Activated T-cell treated with anti-CD3 and anti-CD28 coated beads for 48 hours (primary cell): ENCODE measurements around the gene RFNG.

Experiments
- DNase-seq: peaks from one replicate; pipeline ENCODE4 v3.0.0-alpha.2; 2020; ENCODE audit warnings: low read depth

The RFNG gene

DNA sequence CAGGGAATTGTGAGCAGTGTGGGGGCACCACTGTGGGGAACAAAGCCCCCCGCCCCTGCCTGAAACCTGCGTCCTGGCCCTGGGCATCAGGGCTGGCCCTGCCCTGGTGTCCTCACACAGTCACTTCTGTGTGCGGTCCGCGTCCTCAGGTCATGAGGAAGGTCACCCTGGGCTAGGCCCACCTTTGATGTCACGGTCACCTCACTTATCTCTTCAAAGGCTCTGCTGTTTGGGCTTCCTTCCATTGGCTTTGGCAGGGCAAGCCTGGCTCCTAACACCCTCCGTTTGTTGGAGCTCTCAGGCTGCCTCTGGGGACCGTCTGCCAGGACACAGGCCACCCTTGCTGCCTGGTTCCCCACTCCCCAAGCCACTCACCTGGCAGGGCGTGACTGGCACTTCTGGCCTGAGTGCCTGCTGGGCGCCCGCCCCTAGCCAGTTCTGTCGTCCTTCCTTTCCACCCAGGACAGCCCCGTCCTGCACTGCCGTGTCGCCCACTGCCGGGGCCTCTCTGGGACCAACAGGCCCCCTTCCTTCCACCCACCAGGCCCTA lies 37.8 kb downstream of the RFNG start:
- DNase-seq, result no peak

DNA sequence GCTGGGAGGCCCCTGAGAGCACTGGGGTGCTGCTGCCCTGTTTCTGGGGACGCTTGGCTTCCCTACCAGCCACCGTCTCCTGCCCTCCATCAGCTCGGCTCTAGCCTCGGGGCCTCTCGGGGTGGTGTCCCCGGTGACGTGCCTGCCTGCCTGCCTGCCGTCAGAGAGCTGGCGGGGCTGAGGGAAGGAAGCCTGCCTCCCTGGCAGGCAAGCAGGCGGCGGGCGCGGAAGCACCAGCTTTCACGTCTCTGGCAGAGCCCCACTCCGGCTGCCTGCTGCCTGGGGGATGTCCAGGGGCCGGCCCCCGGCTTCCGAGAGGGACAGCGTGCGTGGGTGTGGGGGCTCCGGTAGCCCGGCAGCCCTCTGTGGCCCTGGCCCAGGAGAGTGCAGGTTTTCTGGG lies 38.3 kb downstream of the RFNG start:
- DNase-seq, result no peak

DNA sequence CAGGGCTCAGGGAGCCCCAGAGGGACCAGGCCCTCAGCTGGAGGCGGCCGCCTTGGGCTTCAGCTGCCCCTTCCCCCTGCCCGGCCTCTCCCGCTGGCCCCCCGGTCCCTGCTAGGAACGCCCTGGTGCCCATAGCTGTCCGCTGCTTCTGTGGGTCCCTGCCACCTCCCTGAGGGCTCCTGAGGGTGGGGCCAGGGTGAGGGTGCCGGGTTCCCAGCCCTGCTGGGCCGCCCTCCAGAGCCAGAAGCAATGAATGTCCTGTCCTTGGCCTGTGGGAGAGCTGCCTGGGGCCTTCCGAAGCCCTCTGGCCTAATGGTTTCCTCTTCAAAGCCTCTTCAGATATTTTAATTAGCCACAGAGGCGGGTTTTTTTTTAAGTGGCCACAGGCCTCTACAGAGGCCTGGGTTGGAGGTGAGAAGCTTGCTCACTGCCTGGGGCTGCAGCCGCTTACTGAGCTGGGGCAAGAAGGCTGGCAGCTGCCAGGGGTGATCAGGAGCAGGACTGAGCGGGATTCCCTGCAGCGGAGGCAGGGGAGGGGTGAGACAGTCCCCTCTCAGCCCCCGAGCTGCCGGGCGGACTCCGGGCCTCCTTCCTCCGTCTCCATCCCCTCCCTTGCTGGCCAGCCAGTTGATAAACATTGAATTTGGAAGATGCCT lies 38.8 kb downstream of the RFNG start:
- no peak for DNase-seq

DNA sequence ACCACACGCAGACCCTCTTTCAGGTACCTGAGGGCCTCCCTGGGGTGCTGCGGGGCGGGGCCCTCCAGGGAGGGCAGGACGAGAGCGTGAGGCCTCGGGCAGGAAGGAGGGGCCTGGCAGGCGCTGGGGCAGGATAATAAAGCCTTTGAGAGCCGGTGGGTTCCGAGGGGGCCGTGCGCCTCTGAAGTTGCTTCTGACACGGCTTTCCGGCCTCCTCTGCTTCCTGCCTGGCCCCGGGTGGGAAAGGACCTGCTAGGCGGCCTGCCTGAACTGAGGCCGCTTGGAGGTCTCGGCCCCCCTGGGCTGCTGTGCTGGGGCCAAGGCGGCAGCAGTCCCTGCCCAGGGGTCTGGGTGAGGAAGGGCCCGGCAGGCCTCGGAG lies 39.4 kb downstream of the RFNG start:
- no peak for DNase-seq

DNA sequence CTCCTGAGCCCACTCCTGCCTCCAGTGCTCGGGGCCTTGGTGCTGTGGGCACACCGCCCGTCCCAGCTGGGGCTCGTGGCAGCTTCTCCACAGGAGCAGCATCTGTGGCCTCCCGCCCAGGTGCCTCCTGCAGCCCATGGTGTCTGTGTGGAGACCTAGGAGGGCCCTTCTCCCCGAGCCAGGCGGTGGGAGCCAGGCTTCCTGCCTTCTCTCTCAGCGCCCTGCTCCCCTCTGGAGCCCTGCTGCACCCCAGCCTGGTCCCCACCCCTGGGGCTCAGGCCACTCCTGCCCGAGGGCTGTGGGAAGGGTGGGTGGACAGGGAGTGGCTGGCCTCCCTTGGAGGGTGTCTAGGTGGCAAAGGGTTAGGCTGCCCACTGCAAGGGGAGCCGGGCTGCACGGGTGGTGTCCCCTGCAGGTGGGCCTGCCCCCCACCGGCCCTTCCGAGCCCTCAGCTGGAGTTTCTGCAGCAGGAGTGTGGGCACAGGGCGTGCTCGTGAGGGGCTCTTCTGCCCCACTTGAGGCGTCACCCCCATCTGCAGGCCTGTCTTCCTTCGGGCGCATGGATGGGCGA lies 39.9 kb downstream of the RFNG start:
- no peak for DNase-seq

DNA sequence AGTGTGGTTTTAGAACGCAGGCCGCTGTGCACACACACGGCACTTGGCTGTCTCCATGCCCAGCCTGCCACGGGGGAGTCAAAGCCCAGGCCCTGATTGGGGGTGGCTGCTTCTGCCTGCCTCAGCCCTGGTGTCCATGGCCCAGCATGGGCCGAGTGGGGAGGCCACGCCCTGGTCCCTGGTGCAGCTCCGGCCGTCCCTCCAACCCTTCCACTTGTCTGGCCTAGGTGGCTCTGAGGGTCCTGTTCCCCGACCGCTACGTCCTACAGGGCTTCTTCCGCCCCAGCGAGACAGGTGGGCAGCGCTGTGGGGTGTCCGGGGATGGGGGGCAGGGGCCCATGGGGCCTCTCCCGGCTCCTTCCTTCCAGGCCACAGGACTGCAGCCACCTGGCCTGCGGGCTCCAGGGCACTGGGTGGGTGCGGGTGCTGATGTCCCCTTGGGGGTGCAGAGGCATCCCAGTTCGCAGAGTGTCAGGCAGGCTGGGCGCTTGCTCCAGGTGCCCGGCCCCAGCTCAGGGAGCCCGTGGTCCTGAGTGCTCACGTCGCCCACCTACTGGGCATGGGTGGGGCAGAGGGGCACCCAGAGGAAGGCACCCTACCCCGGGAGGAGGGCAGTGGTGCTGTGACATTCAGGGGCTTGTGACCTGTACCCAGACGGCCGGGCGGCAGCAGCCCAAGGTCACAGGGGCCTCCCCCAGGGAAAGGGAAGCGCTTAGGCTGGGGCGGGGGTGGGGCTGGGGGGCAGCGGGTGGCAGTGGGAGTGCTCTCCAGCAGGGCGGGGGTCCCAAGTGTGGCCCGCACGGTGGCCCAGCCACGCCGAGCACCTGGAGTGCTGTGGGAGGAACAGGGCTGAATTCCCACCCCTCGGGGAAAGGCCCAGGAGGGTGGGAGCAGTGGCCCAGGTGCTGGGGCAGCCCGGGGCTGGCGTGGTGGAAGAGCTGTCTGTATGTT lies 40.8 kb downstream of the RFNG start:
- DNase-seq, result no peak

DNA sequence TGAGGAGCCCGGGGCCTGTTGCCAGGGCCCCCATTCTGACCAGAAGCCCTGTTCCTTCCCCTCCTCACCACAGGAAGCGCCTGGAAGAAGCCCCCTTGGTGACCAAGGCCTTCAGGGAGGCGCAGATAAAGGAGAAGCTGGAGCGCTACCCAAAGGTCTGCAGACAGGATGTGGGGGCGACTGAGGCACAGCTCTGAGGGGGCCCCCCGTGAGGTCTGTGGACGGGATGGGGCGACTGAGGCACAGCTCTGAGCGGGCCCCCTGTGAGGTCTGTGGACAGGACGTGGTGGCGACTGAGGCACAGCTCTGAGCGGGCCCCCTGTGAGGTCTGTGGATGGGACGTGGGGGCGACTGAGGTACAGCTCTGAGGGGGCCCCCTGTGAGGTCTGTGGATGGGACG lies 42.2 kb downstream of the RFNG start:
- no peak for DNase-seq

DNA sequence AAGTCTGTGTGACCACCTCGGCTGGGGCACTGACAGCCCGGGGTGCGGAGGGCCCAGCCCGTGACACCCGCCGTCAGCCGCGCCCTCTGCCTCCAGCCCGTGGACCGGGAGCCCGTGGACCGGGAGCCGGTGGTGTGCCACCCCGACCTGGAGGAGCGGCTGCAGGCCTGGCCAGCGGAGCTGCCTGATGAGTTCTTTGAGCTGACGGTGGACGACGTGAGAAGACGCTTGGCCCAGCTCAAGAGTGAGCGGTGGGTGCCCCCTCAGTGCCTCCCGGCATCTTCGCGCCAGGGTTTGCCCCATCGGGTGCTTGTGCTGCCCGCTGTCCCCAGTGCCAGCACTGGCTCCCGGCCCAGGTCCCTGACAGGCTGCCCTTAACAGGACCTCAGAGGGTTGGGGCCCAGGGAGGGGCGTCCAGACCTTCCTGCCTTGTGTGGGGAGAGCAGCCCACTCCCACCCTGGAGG lies 42.6 kb downstream of the RFNG start:
- no peak for DNase-seq

DNA sequence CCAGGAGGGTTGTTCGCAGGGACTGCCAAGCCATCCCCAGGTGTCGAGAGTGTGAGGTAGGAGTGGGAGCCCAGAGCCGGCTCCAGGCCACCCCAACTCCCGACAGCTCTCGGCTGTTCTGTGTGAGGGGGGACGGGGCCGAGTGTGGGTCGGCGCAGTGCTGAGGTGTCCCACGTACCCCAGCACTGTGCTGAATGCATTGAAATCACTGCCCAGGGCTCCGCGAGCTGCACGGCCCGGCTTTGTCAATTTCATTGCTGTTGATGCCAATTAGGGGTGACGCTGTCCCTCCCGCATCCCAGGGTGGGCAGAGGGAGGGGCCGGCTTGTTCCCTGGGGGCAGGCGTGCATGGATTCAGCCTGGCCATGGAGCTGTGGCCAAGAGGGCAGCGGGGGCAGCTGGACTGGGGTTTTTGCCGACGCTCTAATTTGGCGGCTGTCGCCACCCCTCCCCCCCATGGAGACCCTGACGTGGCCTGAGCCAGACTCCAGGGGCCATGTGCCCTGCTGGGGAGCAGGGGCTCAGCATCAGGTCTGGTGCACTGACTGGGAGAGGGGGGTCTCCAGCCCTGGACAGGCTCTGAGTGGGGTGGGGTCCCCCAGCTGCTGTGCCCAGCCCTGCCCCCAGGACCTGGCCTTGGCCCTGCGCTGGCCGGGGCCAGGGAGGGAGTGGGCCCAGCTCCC lies 43.2 kb downstream of the RFNG start:
- no peak for DNase-seq

DNA sequence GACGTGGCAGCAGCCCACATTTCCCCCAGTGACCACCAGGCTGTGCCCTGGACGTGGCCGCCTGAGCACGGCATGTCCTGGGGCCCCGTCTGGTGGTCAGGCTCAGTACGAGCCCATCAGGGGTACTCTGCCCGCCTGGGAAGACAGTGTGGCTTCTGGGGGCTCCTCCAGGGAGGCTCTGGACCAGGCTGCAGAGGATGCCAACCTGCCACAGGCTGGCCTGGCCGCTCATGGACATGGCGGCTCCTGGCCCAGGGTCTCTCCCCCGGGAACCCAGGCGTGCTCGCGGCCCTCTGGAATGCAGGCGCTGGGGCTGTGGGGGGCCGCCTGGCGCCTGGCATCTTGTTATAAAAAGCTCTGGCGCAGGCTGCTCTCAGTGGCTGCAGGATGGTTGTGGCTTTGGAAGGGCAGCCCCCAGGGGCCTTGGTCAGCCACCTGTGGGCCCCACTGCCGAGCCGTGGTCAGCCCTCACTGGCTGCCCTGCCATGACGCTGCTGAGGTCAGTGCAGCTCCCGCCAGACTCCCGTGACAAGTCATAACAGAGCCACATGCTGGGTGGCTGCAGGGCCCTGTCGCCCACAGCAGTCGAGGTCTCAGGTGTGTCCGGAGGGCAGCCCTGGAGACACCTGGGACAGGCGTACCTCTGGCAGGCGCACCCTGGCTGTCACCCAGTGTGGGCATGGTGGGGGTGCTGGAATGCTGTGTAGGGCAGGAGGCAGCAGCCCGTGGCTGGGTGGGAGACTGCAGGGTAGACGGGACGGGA lies 43.9 kb downstream of the RFNG start:
- DNase-seq, result no peak

DNA sequence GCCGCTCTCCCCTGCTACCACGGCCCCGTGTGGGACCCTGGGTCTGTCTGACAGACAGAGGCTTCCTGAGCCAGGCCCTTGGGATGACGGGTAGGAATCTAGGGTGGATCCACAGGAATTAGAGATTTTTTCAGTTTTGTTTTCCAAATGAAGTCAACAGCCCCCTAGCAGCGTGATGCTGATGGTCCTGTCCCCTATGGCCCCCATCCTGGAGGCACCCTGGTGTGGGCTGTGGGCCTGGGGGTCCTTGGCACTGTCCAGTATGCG lies 44.5 kb downstream of the RFNG start:
- no peak for DNase-seq

DNA sequence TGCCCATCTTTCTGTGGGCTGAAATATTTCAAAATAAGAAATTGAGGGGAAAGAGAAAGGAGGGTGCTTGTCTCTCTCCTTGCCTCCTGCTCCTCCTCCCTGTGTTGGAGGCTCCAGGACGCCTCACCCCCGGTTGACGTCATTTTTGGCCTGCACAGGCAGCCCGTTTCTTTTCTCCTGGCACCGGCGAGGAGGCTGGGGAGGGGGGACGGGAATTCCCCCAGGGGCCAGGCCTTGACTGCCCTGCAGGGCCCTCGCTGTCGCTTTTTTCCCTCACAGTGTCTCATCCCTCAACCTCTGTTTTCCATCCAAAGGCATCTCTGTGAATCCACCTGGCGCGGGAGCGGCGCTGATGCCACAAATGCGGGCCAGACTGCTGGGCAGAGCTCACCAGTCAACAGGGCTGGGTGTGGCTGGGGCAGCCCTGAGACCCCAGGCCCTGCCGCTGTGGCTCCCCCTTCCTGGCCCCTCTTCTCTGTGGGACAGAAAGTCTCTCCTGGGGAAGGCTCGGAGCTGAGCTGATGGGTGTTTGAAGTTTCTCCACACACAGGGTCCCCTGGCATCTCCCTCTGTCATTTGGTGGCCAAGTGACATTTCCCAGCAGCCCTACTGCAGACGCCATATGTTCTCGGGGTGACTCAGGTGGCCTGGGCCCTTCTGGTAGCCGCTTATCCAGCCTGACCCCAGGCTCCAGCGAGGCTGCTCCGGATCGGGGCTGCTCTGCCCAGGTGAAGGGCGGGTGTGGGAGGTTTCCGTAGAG lies 45.0 kb downstream of the RFNG start:
- DNase-seq, result no peak

DNA sequence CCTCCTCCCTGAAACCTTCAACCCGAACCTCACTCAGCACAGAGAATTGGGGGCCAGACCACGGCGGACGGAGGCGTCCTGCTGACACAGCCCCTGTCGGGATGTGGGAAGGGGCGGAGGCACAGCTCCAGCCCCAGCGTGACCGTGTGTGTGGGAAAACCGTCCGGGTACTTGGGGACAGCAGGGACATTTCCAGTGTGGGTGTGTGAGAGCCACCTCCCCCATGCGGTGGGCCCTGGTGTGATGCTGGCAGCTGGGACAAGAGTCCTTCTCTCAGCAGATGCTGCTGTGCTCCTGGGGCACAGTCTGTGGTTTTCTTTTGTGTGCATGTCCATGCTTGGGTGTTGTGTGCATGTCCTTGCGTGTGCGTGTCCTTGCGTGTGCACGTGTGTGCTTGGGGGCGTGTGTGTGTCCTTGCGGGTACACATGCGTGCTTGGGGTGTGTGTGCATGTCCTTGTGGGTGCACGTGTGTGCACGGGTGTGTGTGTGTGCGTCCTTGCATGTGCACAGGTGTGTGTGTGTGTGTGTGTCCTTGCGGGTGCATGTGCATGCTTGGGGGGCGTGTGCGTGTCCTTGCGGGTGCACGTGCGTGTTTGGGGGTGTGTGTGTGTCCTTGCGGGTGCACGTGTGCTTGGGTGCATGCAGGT lies 45.8 kb downstream of the RFNG start:
- DNase-seq, result no peak

DNA sequence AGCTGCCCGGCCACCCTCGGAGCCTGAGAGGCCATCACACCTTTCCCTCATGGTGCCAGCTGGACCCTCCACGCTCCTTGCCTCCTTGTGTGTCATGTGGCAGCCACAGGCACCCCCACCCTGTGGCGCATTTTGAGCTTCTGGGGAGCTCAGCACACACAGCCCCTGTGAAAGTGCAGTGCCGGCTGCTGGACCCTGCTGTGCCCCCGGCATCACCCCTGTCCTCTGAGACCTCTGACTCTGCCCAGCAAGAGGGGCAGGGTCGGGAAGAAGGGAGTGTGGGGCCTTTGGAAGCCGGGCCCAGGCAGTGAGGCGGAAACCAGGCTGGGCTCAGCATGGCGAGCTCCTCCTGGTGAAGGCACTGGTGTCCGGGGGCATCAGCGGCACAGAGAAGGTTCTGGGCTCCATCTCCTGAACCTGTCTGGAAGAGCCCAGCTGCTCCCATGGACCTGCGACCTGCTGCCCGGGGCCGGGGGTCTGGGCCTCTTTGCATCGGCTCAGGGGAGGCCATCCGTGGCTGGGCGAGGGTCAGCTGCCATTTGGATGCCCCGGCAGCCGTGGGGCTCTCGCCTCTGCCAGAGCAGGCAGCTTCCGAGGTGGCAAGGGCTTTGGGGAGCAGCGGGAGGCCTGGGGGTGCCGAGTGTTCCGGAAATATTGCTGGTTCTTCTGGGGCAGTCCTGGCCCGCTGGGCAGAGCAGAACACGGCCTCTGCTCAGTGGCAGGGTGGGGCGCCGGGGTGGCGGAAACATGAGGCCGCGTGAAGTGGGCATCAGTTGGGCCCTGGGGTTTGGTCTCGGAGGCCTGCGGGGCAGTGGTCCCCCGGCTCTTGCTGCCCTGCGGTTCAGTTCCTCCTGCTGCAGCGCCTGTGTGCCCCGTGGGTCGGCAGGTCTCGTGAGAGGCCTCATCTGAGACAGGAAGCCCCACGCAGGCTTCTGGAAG lies 46.8 kb downstream of the RFNG start:
- DNase-seq, result no peak

DNA sequence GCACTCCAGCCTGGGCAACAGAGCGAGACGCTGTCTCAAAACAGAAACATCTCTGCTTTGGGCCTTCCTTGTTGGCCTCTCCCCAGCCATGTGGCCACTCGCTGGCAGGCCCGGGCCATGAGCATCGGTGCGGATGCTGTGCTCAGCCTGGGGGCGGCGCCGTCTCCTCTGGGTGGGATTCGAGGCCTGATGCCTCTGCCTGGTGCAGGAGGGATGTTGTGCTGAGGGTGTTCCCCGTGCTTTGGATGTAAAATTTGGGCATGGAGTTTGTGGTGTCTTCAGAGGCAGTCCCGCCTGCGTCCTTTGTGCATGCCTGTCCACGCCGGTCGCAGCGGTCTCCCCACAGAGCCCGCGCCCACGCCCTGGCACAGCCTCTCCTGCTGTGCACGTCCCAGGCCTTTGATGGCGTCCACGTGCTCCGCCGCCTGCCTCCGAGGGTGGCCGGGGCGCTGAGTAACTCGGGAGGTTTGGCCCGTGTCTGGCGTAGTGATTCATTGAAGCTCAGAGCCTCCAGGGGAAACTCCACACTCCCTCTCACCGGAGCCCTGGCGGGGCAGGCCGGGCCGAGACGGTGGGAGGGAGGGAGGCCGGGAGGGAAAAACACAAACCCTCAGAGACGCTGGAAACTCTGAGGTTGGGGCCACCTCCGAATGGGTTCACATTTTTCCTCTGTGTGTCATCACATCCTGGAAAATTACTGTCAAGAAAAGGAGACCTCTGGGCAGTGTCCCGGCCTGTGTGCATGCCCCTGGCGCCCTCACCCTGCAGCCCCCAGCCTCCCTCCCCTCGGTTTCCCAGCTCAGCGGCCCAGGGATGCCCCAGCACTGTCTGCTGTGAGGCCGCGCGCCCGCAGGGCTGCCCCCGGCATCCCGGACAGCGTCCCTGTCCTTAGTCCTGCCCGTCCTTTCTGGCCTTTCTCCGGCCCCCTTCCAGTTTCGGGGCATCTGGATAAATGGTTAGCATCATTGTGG lies 47.9 kb downstream of the RFNG start:
- no peak for DNase-seq

DNA sequence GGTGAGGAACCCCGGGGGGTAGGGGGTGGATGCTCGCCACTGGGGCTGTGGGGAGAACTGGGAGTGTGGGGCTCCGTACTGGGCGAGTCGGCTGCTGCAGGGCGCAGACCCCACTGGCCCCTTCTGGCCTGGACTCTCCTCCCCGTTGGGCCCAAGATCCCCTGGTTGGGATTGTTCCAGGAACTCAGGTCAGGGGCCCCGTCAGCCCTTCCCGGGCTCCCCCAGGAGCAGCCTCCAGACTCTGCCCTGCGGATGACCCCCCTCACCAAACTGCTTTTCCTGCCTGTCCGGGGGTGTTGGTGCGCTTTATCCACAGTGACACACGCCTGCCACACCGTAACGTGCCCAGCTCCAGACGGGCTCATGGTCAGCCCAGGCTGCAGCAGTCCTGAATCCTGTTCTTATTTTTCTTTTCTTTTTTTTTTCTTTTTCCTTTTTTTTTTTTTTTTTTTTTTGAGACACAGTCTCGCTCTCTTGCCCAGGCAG lies 50.0 kb downstream of the RFNG start:
- no peak for DNase-seq

DNA sequence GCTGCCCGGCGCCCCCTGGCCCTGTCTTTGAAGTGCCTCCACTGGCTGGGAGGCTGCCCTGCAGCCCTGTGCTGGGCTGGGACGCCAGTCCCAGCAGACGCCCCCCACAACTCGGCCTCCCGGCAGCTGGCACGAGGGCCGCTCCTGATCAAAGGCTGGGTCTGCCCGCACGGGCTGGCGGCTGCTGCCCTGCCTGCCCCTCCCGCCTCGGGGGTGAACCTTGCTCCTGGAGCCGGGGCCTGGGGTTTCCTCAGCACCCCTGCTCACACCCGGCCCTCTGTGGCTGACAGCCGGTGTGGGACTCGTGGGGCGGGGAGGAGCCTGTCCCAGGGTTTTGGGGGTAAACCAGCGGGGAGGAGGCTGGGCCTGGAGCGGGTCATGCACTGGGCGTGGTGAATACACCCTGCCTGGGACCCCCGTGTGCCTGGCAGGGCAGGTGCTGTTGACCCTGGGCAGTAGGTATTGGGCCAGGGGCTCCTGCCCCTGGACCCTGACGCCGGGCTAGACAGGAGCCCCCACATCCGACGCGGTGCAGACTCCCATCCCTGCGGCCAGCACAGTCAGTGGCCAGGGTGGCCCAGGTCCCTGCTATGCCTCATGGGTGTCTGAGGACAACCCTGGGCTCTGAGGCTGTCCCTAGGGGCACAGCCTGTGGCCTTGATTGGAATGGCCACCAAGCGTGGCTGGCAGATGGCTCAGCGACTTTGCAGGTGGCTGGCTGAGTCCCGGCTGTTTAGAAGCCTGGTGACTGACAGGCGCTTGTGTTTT lies 50.6 kb downstream of the RFNG start:
- DNase-seq, result no peak
